Measurements from ENCODE around the gene NUP42. TPM values are rescaled to one million over a fixed set of nuclear protein-coding genes. Genes with fewer than 3 reads are reported as not detected.
"Not testable (repeated sequence)": the region's sequence is repeated elsewhere in the genome, so short reads cannot be mapped to it uniquely, and the experiment has no call there.

The NUP42 gene
- total and polyA plus RNA-seq, 2 of the 13 experiments (the other 11 are each of a cell fraction or from before 2014, with no cell fraction given): 32.0 to 51.5 TPM

DNA sequence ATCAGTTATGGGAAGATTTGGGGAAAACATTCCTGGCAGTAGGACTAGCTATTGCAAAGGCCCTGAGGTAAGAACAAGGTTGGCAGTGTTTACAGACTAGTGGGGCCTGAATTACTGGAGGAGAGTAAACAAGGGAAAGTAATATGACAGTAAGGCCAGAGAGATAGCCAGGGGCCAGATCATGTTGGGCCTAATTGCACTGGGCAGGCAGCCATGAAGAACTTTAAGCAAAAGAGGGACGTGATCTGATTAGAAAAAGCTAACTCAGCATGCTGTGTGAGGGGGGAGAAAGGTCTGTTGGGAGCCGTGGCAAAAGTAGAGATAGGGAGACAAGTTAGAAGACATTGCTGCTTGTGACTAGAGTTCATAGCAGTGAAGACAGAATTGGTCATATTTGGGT, 9.2 kb downstream of the NUP42 start (continued):
- TF ChIP-seq PAF1 (CRISPR knock-in tag; IDR thresholded peaks at IDR 0.05): no peak
- no peak for TF ChIP-seq ZSCAN25 (CRISPR knock-in tag; IDR thresholded peaks at IDR 0.05)
- TF ChIP-seq ZNF839 (CRISPR knock-in tag; IDR thresholded peaks at IDR 0.05; ENCODE audit: borderline replicate concordance): no peak
- TF ChIP-seq HMG20A (CRISPR knock-in tag; IDR thresholded peaks at IDR 0.05; ENCODE audit: borderline replicate concordance): no peak
- TF ChIP-seq ZNF558 (CRISPR knock-in tag; IDR thresholded peaks at IDR 0.05; ENCODE audit: borderline replicate concordance): no peak
- TF ChIP-seq FOSL2 (CRISPR knock-in tag; IDR thresholded peaks at IDR 0.05): no peak
- TF ChIP-seq ZNF766 (CRISPR knock-in tag; IDR thresholded peaks at IDR 0.05; ENCODE audit: borderline replicate concordance): no peak
- no peak for TF ChIP-seq ZNF761 (CRISPR knock-in tag; conservative IDR thresholded peaks at IDR 0.05)

DNA sequence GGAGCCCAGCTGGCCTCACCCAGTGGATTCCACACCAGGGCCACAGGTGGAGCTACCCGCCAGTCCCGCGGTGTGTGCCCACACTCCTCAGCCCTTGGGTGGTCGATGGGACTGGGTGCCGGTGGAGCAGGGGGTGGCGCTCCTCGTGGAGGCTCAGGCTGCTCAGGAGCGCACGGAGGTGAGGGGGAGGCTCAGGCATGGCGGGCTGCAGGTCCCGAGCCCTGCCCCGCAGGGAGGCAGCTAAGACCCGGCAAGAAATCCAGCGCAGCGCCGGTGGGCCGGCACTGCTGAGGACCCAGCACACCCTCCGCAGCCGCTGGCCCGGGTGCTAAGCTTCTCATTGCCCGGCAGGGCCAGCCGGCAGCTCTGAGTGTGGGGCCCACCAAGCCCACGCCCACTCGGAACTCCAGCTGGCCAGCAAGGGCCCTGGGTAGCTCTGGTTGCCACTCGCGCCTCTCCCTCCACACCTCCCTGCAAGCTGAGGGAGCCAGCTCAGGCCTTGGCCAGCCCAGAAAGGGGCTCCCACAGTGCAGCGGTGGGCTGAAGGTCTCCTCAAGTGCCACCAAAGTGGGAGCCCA, 11.9 kb downstream of the NUP42 start:
- H3K9ac ChIP-seq (ENCODE audit: insufficient read depth, low read depth, low read length); H3K27me3 ChIP-seq (ENCODE audit: control insufficient read depth in 1 of 2, insufficient read depth in 2 of 2, low read length in 2 of 2); H3K79me2 ChIP-seq (ENCODE audit: insufficient read depth, low read length); H2AFZ ChIP-seq (ENCODE audit: low read length); H3K27ac ChIP-seq (ENCODE audit: extremely low read length, insufficient read depth, low read length); BruUV-seq (replicated peaks); POLR2A ChIA-PET; H4K20me1 ChIP-seq (ENCODE audit: insufficient read depth, low read length); H3K4me2 ChIP-seq (ENCODE audit: low read depth, low read length); CTCF ChIA-PET (ENCODE audit: low intra/inter-chr PET ratio, low total read pairs); in situ Hi-C loops (cut with HindIII; ENCODE audit: extremely low pct_ligation_motif_present, low pct_unique_long_range_greater_than_20kb); FAIRE-seq; DNase-seq (ENCODE audit: low spot score); intact Hi-C loops (cut with micrococcal nuclease; ENCODE audit: unreplicated experiment); H3K4me3 ChIP-seq (replicated peaks in 1 of 3; ENCODE audit: insufficient read depth in 1 of 3, low read depth in 2 of 3, low read length in 3 of 3); H3K9me3 ChIP-seq (ENCODE audit: low read length): not testable (repeated sequence)
- WGBS (ENCODE audit: low lambda C conversion rate): 100% methylated on average over 2 of the region's 27 CpGs
- peak; percentile 52 for ATAC-seq
- Histone ChIP-seq H3K4me1 (ENCODE audit: insufficient read depth, low read length) (peaks cover 10% of the 10 kb centered on the region; the same call in 1 of the 2 replicates), H3K36me3 (replicated peaks in 1 of 2; ENCODE audit: control insufficient read depth in 1 of 2, insufficient read depth in 2 of 2, low read length in 2 of 2) (peaks cover 4 to 25% of the 10 kb centered on the region in 2 experiments; a peak in 4 of 5 replicates)
- TF ChIP-seq, protein P1, sequence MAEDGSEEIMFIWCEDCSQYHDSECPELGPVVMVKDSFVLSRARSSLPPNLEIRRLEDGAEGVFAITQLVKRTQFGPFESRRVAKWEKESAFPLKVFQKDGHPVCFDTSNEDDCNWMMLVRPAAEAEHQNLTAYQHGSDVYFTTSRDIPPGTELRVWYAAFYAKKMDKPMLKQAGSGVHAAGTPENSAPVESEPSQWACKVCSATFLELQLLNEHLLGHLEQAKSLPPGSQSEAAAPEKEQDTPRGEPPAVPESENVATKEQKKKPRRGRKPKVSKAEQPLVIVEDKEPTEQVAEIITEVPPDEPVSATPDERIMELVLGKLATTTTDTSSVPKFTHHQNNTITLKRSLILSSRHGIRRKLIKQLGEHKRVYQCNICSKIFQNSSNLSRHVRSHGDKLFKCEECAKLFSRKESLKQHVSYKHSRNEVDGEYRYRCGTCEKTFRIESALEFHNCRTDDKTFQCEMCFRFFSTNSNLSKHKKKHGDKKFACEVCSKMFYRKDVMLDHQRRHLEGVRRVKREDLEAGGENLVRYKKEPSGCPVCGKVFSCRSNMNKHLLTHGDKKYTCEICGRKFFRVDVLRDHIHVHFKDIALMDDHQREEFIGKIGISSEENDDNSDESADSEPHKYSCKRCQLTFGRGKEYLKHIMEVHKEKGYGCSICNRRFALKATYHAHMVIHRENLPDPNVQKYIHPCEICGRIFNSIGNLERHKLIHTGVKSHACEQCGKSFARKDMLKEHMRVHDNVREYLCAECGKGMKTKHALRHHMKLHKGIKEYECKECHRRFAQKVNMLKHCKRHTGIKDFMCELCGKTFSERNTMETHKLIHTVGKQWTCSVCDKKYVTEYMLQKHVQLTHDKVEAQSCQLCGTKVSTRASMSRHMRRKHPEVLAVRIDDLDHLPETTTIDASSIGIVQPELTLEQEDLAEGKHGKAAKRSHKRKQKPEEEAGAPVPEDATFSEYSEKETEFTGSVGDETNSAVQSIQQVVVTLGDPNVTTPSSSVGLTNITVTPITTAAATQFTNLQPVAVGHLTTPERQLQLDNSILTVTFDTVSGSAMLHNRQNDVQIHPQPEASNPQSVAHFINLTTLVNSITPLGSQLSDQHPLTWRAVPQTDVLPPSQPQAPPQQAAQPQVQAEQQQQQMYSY (CRISPR knock-in tag; IDR thresholded peaks at IDR 0.05): 0 out of 2 replicates have a peak, but pooled peaks have one; percentile 23

All from HepG2 (cell line).